Naive thymus-derived CD8-positive, alpha-beta T cell (primary cell): ENCODE results near the gene WAC. TPM values are rescaled to one million over a fixed set of nuclear protein-coding genes. Genes with fewer than 3 reads are reported as not detected.

ENCODE experiments used
- ATAC-seq, 2 donors: fragments of 150-1000 bp; cut with Tn5 transposase in 1 of 2; sonication (Bioruptor Pico), chemical (Tn5 transposase) in 1 of 2; 1 replicate in 1 of 2; 2 replicates in 1 of 2; pipeline ENCODE4 v1.10.0; 2021; ENCODE audit warnings: mild to moderate bottlenecking in 2 of 2, moderate library complexity in 2 of 2
- POLR2A ChIA-PET: fragments of 350-600 bp; sonication (Branson Sonifier 250); formaldehyde crosslinking; loops from one replicate; lab custom pipeline; 2021; ENCODE audit warnings: antibody characterized with exemption; lab: Charles Lee
- DNase-seq, 10 donors: peaks; one replicate each; pipeline versions ENCODE4 v3.0.0 to v3.0.0-alpha.2; 2020 to 2022
- H3K27ac Mint-ChIP-seq, 10 donors: one replicate each; pipeline ENCODE4 v1.8.0; 2020 to 2022; ENCODE audit warnings: mild to moderate bottlenecking in 10 of 10, mixed read lengths in 10 of 10, moderate library complexity in 4 of 10, inconsistent platforms in 1 of 10
- H3K27me3 Mint-ChIP-seq, 5 donors: one replicate each; pipeline ENCODE4 v1.8.0; 2021 to 2022; ENCODE audit warnings: mixed read lengths in 5 of 5
- H3K36me3 Mint-ChIP-seq, 3 donors: one replicate each; pipeline ENCODE4 v1.8.0; 2020 to 2022; ENCODE audit warnings: mixed read lengths in 3 of 3, mild to moderate bottlenecking in 2 of 3, inconsistent platforms in 1 of 3
- H3K4me1 Mint-ChIP-seq, 4 donors: one replicate each; pipeline ENCODE4 v1.8.0; 2021 to 2022; ENCODE audit warnings: mixed read lengths in 4 of 4
- H3K4me3 Mint-ChIP-seq, 10 donors: one replicate each; pipeline ENCODE4 v1.8.0; 2020 to 2022; ENCODE audit warnings: mild to moderate bottlenecking in 10 of 10, mixed read lengths in 10 of 10, moderate library complexity in 6 of 10, inconsistent platforms in 1 of 10
- H3K9me3 Mint-ChIP-seq, 9 donors: one replicate each; pipeline ENCODE4 v1.8.0; 2020 to 2022; ENCODE audit warnings: mixed read lengths in 9 of 9, mild to moderate bottlenecking in 3 of 9, inconsistent platforms in 1 of 9, moderate library complexity in 1 of 9
- polyA plus RNA-seq, 3 donors: library from polyadenylated mRNA; unstranded; fragments of 300-500 nt; fragmentation: Illumina TruSeq; gene quantifications; one replicate each; pipeline ENCODE4 v1.2.3, GENCODE V29; 2021
- total RNA-seq, 8 experiments: library from RNA in 2 of 8; stranded (reverse) in 2 of 8; gene quantifications; one replicate each; pipeline ENCODE4 v1.2.3 and lab custom pipeline; 2021 to 2026

WAC gene
- total and polyA plus RNA-seq, 5 experiments from 2014 or later, result 84.2 to 213 (median 108) TPM

GRCh38 chr10:28538595-28538994 lies 5.7 kb downstream of the WAC start:
- Mint-ChIP-seq H3K27me3 (no peaks in the 10 kb centered on the region), H3K36me3 (peaks cover 4 to 83% (median 23%) of the 10 kb centered on the region in 3 donors)
- POLR2A ChIA-PET, result no interaction called here

DNA sequence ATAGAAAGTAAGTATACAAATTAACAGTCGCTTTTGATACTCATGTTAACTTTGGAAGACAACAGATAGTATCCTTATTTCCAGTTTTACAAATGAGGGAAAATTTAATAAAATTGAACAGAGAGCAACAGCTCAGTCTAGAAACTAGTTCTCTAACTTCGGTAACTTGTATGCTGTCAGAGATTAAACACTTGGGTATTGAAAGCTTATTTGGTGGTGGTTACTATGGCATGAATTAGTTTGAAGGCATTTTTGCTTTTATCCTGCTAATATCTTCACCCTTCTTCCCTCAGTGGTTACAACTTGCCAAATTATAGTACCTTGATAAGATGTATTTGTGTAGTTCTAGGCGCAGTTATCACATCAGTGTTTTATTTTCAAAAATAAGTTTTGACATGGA lies 7.2 kb downstream of the WAC start:
- H3K27ac Mint-ChIP-seq, result no peak overlapping the region
- POLR2A ChIA-PET, result no interaction called here
- ATAC-seq, result no peak
- peaks cover 23 to 90% (median 76%) of the 10 kb centered on the region in 4 donors for H3K4me1 Mint-ChIP-seq
- no peaks in the 10 kb centered on the region for H3K27me3 Mint-ChIP-seq
- no peaks in the 10 kb centered on the region for H3K9me3 Mint-ChIP-seq
- peaks cover 4 to 88% (median 23%) of the 10 kb centered on the region in 3 donors for H3K36me3 Mint-ChIP-seq
- no peak for DNase-seq
- H3K4me3 Mint-ChIP-seq, result no peak overlapping the region

More at GRCh38 chr10:28538595-28538994, 5.7 kb downstream of the WAC start:
- peaks cover 25 to 91% (median 73%) of the 10 kb centered on the region in 4 donors for H3K4me1 Mint-ChIP-seq
- H3K27ac Mint-ChIP-seq, result no peak overlapping the region
- DNase-seq (no peak), ATAC-seq (no peak)
- peak overlapping the region in 1 of 10 donors; percentile 36 for H3K4me3 Mint-ChIP-seq
- H3K9me3 Mint-ChIP-seq, result no peaks in the 10 kb centered on the region

- no peaks in the 10 kb centered on the region for H3K9me3 Mint-ChIP-seq
- POLR2A ChIA-PET, result interaction anchor here (2.6 kb wide), 1 partner anchor 9 kb away, joined by 9 read pairs; the partner anchor contains the start of gene WAC
- peaks cover 24 to 89% (median 77%) of the 10 kb centered on the region in 4 donors for H3K4me1 Mint-ChIP-seq
- no peak for DNase-seq
- H3K4me3 Mint-ChIP-seq, result peak overlapping the region in 8 of 10 donors; percentile 2 to 35 (median 12)
- no peaks in the 10 kb centered on the region for H3K27me3 Mint-ChIP-seq
- H3K27ac Mint-ChIP-seq, result peak overlapping the region in 6 of 10 donors; percentile 25 to 58 (median 36)
- ATAC-seq, result no peak
- H3K36me3 Mint-ChIP-seq, result peaks cover 4 to 88% (median 16%) of the 10 kb centered on the region in 3 donors
Measured at GRCh38 chr10:28541717-28542365, 8.9 kb downstream of the WAC start.

DNA sequence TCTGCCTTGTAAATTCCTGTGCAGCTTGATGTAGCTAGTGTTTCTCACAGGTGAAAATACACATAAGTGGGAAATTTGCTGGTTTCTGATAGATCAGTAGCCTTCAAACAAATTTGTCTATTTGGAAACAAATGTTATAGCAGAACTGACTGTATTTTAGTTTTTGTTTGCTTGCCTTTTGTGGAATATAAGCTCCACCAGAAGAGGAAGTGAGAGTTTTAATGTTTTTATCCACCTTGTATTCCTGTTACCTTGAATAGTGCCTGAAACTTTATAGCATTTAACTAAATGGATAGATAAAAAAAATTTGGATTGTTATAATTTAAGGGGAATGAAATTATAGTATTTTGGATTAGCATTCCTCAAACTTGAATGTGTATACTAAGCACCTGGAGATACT lies 9.8 kb downstream of the WAC start:
- POLR2A ChIA-PET, result interaction anchor here (2.6 kb wide), 1 partner anchor 10 kb away, joined by 9 read pairs; the partner anchor contains the start of gene WAC

DNA sequence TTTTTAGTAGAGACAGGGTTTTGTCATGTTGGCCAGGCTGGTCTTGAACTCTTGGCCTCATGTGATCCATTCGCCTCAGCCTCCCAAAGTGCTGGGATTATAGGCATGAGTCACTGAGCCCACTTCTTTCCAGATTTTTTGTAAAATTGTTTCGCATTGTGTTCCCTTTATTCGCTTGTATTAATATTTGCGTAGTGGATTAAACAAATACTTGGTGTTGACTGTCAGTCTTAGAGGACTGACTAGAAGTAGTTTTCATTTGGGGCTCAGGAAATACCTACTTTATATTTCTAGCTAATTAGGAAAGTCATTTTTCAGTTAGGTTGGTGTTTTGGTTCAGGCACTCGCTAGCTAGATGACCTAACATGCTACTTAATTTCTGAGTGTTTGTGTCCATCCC lies 11.1 kb downstream of the WAC start:
- peak overlapping the region in 1 of 10 donors; percentile 48 for H3K27ac Mint-ChIP-seq

More for the DNA sequence above, 9.8 kb downstream of the WAC start:
- DNase-seq, result no peak
- H3K9me3 Mint-ChIP-seq, result no peaks in the 10 kb centered on the region
- peak overlapping the region in 2 of 10 donors; percentile 35 to 37 for H3K27ac Mint-ChIP-seq
- H3K4me1 Mint-ChIP-seq, result peaks cover 19 to 88% (median 68%) of the 10 kb centered on the region in 4 donors
- peak overlapping the region in 1 of 10 donors; percentile 16 for H3K4me3 Mint-ChIP-seq
- H3K36me3 Mint-ChIP-seq, result peaks cover 4 to 87% (median 11%) of the 10 kb centered on the region in 3 donors
- no peaks in the 10 kb centered on the region for H3K27me3 Mint-ChIP-seq
- ATAC-seq, result no peak

DNA sequence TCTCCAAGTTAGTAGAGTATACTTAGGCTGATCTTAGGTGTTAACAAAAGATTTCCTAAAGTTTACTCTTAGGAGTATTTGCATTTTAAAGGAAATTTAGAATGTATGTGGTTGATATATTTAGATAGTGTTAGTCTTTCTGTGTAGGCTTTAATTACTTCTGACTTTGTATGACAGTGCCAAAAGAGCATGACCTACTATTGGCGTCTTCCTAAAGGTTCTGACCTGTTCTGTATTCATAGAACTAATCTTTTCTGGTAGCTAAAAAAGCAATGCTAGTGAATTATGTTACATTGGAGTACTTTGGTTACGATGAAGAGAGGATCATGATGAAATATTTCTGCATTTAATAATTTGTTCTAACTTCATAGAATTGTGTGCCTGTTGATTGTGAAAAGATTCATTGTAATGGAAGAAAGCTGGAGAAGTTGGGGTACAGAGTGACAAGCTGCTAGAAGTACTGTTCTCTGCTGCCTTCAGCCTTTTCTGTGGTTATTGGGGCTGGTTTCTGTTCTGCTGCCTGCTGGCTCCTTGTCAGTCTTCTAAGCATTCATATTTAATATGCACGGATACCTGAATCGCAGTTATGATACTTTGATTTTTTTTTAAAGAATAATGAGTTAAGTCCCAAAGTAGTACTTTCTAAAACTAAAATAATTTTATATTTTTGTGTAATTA lies 13.2 kb downstream of the WAC start:
- peak in 2 of 10 donors; percentile 15 to 19 for DNase-seq
- peaks cover 35 to 90% (median 80%) of the 10 kb centered on the region in 4 donors for H3K4me1 Mint-ChIP-seq
- H3K27ac Mint-ChIP-seq, result peak overlapping the region in 8 of 10 donors; percentile 0 to 65 (median 24)
- POLR2A ChIA-PET, result interaction anchor here (1.3 to 1.9 kb wide), 2 partner anchors 12 to 14 kb away, joined by 3 to 4 read pairs; partner anchors contain the start of gene WAC
- ATAC-seq, result peak; percentile 58 to 69
- H3K4me3 Mint-ChIP-seq, result peak overlapping the region in 9 of 10 donors; percentile 2 to 67 (median 34)
- H3K36me3 Mint-ChIP-seq, result peaks cover 5 to 91% (median 22%) of the 10 kb centered on the region in 3 donors
- no peaks in the 10 kb centered on the region for H3K9me3 Mint-ChIP-seq
- no peaks in the 10 kb centered on the region for H3K27me3 Mint-ChIP-seq

More for the DNA sequence above, 11.1 kb downstream of the WAC start:
- Mint-ChIP-seq H3K4me3 (peak overlapping the region in 1 of 10 donors; percentile 12), H3K27me3 (no peaks in the 10 kb centered on the region), H3K36me3 (peaks cover 5 to 89% (median 12%) of the 10 kb centered on the region in 3 donors), H3K4me1 (peaks cover 22 to 89% (median 73%) of the 10 kb centered on the region in 4 donors), H3K9me3 (no peaks in the 10 kb centered on the region)
- ATAC-seq, result no peak
- DNase-seq, result no peak
- POLR2A ChIA-PET, result interaction anchor here (0.8 to 1.6 kb wide), 2 partner anchors 9 to 12 kb away, joined by 3 to 5 read pairs; no protein-coding TSS in a partner anchor

GRCh38 chr10:28548781-28549498 lies 16.0 kb downstream of the WAC start:
- no peak for DNase-seq
- no peak for ATAC-seq
- H3K4me3 Mint-ChIP-seq, result peak overlapping the region in 6 of 10 donors; percentile 29 to 78 (median 52)
- peaks cover 5 to 92% (median 20%) of the 10 kb centered on the region in 3 donors for H3K36me3 Mint-ChIP-seq
- H3K27me3 Mint-ChIP-seq, result no peaks in the 10 kb centered on the region
- POLR2A ChIA-PET, result no interaction called here
- peaks cover 35 to 92% (median 81%) of the 10 kb centered on the region in 4 donors for H3K4me1 Mint-ChIP-seq
- H3K27ac Mint-ChIP-seq, result peak overlapping the region in 6 of 10 donors; percentile 19 to 70 (median 32)
- no peaks in the 10 kb centered on the region for H3K9me3 Mint-ChIP-seq

DNA sequence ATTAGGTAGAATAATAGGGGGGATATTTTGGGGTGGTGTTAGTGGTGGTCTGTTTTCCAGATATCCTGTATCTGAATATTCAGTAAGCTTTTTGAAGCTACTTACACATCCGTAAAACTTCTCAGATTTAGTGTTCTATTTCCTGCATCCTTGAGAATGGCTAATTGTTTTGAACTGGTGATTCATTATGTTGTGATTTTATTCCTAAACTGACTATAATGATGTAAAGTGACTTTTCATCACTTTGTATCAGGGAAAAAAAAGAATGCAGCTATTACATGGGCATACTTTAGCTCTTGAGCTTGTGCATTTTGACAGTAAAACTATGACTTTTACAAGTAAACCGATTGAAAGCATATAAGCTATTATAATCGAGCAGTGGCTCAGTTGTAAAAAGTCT lies 18.2 kb downstream of the WAC start:
- peaks cover 47 to 95% (median 82%) of the 10 kb centered on the region in 4 donors for H3K4me1 Mint-ChIP-seq
- H3K9me3 Mint-ChIP-seq, result no peaks in the 10 kb centered on the region
- peaks cover 17 to 94% (median 37%) of the 10 kb centered on the region in 3 donors for H3K36me3 Mint-ChIP-seq
- H3K4me3 Mint-ChIP-seq, result peak overlapping the region; percentile 2 to 78 (median 44)
- peak overlapping the region in 5 of 10 donors; percentile 32 to 92 (median 57) for H3K27ac Mint-ChIP-seq
- no peak for ATAC-seq
- H3K27me3 Mint-ChIP-seq, result no peaks in the 10 kb centered on the region
- POLR2A ChIA-PET, result interaction anchor here (0.6 to 1.8 kb wide), 3 partner anchors 17 to 280 kb away, joined by 3 to 6 read pairs (median 4); partner anchors contain the start of gene WAC
- no peak for DNase-seq

DNA sequence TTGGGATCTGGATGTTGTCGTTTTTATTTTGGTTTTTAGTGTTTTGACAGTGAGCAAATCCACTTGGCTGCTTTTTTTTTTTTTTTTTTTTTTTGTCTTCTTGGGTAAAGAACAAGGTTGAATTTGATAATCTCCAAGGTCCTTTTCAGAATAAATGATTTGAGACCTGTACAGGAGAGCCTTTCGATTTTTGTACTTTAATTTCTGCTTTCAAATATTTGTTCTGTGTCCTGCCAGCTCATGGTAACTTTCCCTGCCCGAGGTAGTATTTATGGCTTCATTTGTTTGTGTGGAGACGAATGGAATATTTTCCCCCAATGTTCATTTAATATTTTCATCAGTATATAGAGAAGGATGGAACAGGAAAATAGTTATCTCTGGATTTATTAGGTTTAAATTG lies 19.9 kb downstream of the WAC start:
- H3K27me3 Mint-ChIP-seq, result no peaks in the 10 kb centered on the region
- DNase-seq (no peak), ATAC-seq (no peak)
- H3K9me3 Mint-ChIP-seq, result no peaks in the 10 kb centered on the region
- peak overlapping the region in 8 of 10 donors; percentile 23 to 74 (median 36) for H3K4me3 Mint-ChIP-seq
- H3K36me3 Mint-ChIP-seq, result peaks cover 21 to 95% (median 37%) of the 10 kb centered on the region in 3 donors
- H3K27ac Mint-ChIP-seq, result peak overlapping the region in 5 of 10 donors; percentile 5 to 57 (median 17)
- POLR2A ChIA-PET, result interaction anchor here (1.3 kb wide), 1 partner anchor 9 kb away, joined by 3 read pairs; no protein-coding TSS in a partner anchor
- peaks cover 51 to 97% (median 88%) of the 10 kb centered on the region in 4 donors for H3K4me1 Mint-ChIP-seq

DNA sequence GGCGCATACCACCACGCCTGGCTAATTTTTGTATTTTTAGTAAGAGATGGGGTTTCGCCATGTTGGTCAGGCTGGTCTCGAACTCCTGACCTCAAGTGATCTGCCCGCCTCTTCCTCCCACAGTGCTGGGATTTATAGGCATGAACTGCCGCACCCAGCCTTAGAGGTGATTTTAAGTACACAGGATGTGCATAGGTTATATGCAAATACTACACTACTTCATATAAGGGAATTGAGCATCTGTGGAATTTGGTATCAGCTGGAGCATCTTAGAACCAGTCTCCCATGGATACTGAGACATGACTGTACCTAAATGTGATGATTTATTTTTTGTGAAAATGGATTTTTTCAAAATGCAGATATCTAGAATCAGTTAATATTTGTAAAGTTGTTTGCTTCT lies 21.1 kb downstream of the WAC start:
- POLR2A ChIA-PET, result no interaction called here
- no peak for DNase-seq
- peak overlapping the region in 3 of 10 donors; percentile 2 to 64 (median 24) for H3K27ac Mint-ChIP-seq
- H3K27me3 Mint-ChIP-seq, result no peaks in the 10 kb centered on the region
- no peaks in the 10 kb centered on the region for H3K9me3 Mint-ChIP-seq
- peaks cover 20 to 93% (median 31%) of the 10 kb centered on the region in 3 donors for H3K36me3 Mint-ChIP-seq
- peaks cover 51 to 96% (median 90%) of the 10 kb centered on the region in 4 donors for H3K4me1 Mint-ChIP-seq
- peak overlapping the region in 4 of 10 donors; percentile 24 to 53 (median 38) for H3K4me3 Mint-ChIP-seq
- ATAC-seq, result peak in 1 of 2 donors; percentile 35

- Mint-ChIP-seq H3K9me3 (no peaks in the 10 kb centered on the region), H3K4me1 (peaks cover 51 to 96% (median 90%) of the 10 kb centered on the region in 4 donors), H3K27ac (peak overlapping the region in 9 of 10 donors; percentile 10 to 68 (median 31)), H3K4me3 (peak overlapping the region in 9 of 10 donors; percentile 1 to 52 (median 24)), H3K27me3 (no peaks in the 10 kb centered on the region), H3K36me3 (peaks cover 16 to 90% (median 24%) of the 10 kb centered on the region in 3 donors)
- ATAC-seq, result no peak
- POLR2A ChIA-PET, result no interaction called here
- no peak for DNase-seq
Measured at GRCh38 chr10:28554952-28555351, 22.0 kb downstream of the WAC start.
